Fibroblast of skin of right biceps (primary cell): ENCODE data around the gene CENPS.
A peak's percentile ranks its signal among the peaks of the same experiment; 100 is the strongest.
"Not testable (repeated sequence)": the region's sequence is repeated elsewhere in the genome, so short reads cannot be mapped to it uniquely, and the experiment has no call there.

Source experiments
- DNase-seq: peaks from one replicate; pipeline ENCODE4 v3.0.0-alpha.2; 2013

CENPS gene

DNA sequence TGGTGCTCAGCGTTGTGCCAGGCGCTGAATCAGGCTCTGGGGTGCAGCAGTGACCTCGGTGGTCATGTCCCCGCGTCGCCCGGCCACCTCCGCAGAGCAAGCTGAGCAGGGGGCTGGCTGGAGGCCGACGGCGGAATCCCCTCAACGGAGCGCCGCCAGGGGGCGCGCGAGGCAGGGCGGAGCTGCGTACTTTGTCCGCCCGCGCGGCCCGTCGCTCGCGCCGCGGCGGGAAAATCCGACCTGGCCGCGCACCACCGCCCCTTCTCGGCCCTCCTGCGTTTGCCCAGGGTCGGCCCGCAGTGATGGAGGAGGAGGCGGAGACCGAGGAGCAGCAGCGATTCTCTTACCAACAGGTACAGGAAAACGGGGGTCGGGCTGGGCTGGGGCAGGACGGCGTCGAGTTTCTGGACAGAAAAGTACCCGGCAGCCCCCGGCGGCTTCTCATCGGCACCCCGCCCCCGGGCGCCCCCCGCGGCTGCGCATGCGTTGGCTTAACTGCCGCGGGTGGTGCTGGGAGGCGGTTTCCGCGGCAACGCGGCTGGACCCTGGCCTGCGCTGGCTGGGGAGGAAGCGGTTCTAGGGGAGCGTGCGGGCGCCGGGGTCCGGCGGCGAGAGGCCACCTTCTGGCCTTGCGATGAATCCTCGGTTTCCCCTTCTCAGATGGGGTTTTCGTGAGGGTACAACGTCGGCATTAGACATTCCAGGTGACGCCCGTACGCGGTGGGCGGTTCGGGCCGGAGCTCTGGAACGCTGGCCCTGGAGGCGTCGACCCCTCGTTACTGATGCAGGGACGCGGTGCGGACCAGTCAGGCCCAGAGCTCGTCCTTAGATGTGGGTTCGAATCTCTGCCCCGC lies at the start of gene CENPS:
TSS of gene CENPS (plus strand) at position 218 of the 854 bp plus-strand sequence. CDS start at position 303, 85 bp downstream.
- peak; percentile 84 for DNase-seq

DNA sequence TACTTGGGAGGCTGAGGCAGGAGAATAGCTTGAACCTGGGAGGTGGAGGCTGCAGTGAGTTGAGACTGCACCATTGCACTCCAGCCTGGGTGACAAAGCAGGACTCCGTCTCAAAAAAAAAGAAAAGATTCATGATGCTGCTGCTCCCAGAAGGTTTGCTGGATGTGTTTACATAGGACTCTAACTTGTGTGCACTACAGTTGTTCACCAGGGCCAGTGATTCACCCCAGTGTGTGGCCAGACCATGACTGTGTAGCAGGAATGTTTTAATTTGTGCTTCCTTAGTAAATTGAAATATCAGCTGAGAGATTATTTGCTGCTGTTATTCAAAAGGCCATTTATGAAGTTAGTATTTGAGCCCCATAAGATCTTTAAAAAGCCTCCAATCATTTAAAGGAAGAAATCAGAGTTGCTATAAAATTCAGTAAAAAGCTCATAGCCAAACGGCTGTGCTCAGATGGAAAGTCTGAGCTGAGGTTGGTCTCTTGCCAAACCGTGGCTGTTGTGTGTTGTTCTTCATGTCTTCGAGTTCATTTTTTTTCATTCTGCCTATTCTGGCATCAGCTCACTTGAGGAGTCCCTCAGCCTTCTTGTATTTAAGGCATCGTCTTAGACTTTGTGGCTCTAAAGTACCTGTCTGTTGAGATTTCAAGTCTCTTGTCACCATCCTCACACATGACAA lies 49.5 kb upstream of the CENPS start:
- peak; percentile 91 for DNase-seq

DNA sequence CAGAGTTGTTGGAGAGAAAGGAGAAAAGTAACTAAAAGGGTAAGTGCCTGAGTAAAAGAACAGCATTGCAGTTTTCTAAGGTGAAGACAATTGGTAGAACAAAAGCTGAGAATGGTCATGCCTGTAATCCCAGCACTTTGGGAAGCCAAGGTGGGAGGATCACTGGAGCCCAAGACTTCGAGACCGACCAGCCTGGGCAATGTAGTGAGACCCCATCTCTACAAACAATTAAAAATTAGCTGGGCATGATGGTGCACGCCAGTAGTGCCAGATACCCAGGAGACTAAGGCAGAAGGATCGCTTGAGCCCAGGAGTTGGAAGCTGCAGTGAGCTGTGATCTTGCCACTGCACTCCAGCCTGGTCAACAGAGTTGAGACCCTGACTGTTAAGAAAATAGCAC lies 46.6 kb upstream of the CENPS start:
- no peak for DNase-seq

- no peak for DNase-seq
Measured at GRCh38 chr1:10384219-10384618, 46.0 kb upstream of the CENPS start.

- DNase-seq, result no peak
Measured at GRCh38 chr1:10386761-10387676, 43.2 kb upstream of the CENPS start.

DNA sequence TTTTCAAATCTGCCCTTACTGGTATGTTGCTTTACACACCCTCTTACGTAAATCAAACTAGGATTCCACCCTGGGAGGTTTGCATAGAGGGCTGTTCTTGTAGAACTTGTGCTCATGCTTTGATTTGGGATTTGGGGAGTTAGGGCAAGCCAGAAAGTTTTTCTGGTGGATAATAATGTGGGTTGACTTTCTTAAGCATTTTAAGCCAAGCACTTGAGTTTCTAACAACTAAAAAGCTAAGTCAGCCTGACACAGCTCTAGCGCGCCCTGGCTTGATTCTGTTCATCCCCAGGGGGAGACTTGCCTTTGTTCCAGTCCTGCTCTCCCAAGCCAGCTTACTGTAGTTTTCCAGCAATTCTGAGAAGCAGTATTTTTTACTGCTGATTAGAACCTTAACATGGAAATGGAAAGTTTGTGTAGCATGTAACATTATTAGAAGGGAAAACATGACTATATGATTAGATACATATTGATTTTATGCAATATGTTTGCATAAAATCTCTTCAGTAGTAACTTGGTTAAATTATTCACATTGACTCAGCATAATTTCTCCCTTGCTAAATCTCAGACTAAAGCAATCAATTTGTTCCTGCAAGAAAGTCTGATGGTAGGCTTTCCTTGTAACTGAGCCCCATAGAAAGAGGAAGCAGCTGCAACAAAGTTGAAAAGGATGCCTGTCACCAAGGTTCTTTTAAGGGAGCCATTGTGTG lies 42.4 kb upstream of the CENPS start:
- peak; percentile 80 for DNase-seq

DNA sequence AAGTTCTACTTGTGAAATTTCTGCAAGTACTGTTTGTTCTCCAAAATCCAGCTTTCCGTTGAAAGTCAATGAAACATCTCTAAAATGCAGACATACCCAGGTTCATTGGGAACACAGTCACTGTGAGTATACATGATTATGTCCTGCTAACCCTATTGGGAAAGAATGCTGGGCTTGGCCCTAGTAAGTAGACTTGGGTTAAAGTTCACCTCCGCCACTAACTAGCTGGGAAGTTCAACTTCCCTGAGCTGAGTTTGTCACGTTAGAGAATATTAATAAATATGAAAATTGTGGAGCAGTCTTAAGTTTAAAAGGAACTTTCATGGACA lies 41.9 kb upstream of the CENPS start:
- DNase-seq, result no peak

DNA sequence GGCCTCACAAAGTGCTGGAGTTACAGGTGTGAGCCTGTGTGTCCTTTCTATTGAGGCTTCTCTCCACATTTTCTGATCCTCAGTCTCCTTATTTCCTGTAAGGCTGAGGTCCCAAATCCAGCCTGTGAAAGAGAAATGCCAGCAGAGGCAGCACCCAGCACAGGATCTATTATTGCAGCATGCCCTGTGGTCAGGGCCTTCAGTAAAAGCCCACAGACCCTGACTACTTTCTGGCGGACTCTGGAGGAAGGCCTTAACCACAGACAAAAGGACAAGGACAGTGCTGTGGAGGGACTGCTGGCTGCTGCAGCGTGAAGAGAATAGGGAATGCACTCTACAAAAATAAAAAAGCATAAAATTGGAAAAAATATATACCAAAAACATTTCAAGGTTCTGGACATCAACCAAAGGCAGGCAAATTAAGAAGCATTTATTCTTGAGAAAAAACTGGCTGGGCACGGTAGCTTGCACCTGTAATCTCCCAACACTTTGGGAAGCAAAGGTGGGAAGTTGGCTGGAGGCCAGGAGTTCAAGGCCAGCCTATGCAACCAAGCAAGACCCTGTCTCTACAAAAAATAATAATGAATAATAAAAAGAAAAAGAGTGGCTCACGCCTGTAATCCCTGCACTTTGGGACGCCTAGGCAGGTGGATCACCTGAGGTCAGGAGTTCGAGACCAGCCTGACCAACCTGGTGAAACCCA lies 40.8 kb upstream of the CENPS start:
- no peak for DNase-seq

DNA sequence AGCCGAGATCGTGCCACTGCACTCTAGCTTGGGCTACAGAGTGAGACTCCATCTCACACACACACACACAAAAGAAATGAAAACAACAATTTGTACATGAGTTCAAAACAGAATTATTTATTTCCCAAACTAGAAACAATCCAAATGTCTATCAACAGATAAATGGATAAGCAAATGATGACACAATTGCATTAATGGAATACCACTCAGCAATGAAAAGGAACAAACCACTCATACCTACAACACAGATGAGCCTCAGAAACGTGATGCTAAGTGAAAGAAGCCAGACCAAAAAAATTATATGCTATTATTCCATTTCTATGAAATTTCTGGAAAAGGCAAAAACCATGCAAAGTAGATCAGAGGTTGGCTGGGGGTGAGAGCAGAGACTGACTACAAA lies 33.4 kb upstream of the CENPS start:
- DNase-seq, result no peak

DNA sequence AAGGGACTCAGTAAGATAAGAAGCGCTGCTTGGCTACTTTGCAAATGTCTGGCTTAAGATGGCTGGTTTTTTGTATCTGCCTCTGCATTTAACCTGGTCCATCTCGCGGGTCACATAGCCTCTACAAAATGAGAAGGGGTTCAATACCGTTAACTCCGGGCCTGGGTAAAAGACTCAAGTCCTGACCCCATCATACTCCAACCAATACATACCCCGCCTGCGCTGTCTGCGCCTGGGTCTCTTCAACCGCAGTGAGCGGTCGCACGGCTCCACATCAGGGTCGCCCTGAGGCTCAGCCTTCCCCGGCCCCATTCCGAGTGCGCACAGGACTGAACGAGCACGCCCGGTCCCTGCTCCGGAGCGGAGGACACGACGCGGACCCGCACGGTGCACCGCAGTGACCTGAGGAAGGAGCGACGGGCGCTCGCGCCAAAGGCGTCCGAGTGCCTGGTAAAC lies 31.9 kb upstream of the CENPS start:
- DNase-seq, result no peak

- peak; percentile 99 for DNase-seq
Measured at GRCh38 chr1:10398734-10399443, 31.3 kb upstream of the CENPS start, which contains the start of gene PGD. Gene PGD, plus strand, starts transcription at chr1:10399064. Its CDS starts 54 bp downstream, at chr1:10399118.

GRCh38 chr1:10399444-10399941 lies 30.7 kb upstream of the CENPS start:
- DNase-seq, result peak; percentile 26

GRCh38 chr1:10400013-10400412 lies 30.2 kb upstream of the CENPS start:
- DNase-seq, result no peak

- peak; percentile 61 for DNase-seq
Measured at GRCh38 chr1:10401281-10401680, 29.0 kb upstream of the CENPS start.

- peak; percentile 9 for DNase-seq
Measured at GRCh38 chr1:10402729-10403274, 27.4 kb upstream of the CENPS start.

GRCh38 chr1:10407201-10407600 lies 23.0 kb upstream of the CENPS start:
- no peak for DNase-seq

DNA sequence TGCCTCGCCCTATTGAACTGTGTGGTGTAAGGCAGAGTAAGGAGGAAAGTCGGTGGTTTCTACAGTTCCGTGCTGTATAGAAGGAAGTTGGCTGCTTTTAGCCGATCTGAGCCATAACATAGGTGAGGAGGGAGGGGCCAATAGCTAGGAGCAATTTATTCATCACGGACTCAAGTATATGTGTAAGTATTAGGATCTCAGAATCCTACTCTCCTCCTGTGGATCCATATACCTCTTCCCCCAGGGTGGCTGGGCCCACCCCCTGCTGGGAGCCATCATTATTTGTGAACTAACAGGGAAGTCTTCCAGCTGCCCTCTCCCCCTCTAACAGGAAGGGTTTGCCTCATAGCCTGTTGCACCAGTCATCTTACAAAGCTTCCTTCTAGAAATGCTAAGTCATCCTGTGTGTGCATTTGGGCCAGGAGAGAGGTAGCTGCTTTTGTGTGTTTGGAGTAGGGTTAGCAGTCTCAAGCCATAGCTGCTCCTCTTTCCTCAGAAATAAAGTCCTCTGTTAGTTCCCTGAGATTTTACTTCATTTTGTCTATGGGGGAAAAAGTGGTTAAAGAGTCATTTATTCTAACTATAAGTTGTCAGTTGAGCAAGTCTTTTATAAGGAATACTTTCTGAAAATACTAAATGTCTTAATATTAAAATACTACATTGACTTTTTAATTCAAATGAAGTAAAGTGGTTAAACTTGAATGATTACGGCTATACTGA lies 14.9 kb upstream of the CENPS start:
- peak; percentile 75 for DNase-seq

DNA sequence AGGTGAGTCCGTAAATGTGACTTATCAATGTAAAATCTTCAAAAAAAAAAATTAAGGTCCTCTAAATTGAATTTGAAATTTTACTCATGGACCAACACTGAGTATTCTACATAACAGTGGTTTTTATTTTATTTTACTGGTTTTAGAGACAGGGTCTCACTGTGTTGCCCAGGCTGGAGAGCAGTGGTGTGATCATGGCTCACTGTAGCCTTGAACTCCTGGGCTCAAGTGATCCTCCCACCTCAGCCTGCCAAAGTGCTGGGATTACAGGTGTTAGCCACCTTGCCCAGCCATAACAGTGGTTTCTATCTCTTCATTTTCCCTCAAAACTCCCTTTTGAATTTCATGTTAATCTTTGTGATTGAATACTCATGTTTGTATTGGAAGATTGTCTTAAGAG lies 14.3 kb upstream of the CENPS start:
- not testable (repeated sequence) for DNase-seq

- DNase-seq, result not testable (repeated sequence)
Measured at GRCh38 chr1:10418741-10419140, 11.5 kb upstream of the CENPS start.

- no peak for DNase-seq
Measured at GRCh38 chr1:10419351-10419750, 10.9 kb upstream of the CENPS start.
